GM23338 (cell line): ENCODE results near the gene LYST. TPM values are rescaled to one million over a fixed set of nuclear protein-coding genes. Genes with fewer than 3 reads are reported as not detected.

Experiments
- ATAC-seq: fragments of 200-7000 bp; cut with Tn5 transposase; 3 replicates; pipeline ENCODE4 v1.9.1; 2020
- DNase-seq: peaks from one replicate; pipeline ENCODE4 v3.0.0-alpha.2; 2015; ENCODE audit warnings: low spot score
- H2AFZ ChIP-seq: fragments of 200-600 bp; sonication (generic); 2 replicates; pipeline ENCODE4 v1.8.0; 2016; ENCODE audit warnings: antibody characterized with exemption, mild to moderate bottlenecking, moderate library complexity
- H3F3A ChIP-seq: fragments of 200-600 bp; sonication (generic); replicated peaks from 2 replicates; pipeline ENCODE4 v1.8.0; 2017; ENCODE audit warnings: antibody characterized with exemption, mixed run types, low read depth
- H3K27ac ChIP-seq: fragments of 200-600 bp; sonication (generic); 2 replicates; pipeline ENCODE4 v1.6.1; 2016; ENCODE audit warnings: low read depth
- H3K27me3 ChIP-seq: fragments of 200-600 bp; sonication (generic); 2 replicates; pipeline ENCODE4 v1.8.0; 2016; ENCODE audit warnings: mild to moderate bottlenecking, mixed run types, moderate library complexity; ENCODE audit not compliant: insufficient read depth
- H3K36me3 ChIP-seq: fragments of 200-600 bp; sonication (generic); 2 replicates; pipeline ENCODE4 v1.8.0; 2016; ENCODE audit warnings: mild to moderate bottlenecking; ENCODE audit not compliant: insufficient read depth
- H3K4me1 ChIP-seq: fragments of 200-600 bp; sonication (generic); 2 replicates; pipeline ENCODE4 v1.8.0; 2016; ENCODE audit warnings: mild to moderate bottlenecking, moderate library complexity; ENCODE audit not compliant: insufficient read depth
- H3K4me2 ChIP-seq: fragments of 200-600 bp; sonication (generic); 2 replicates; pipeline ENCODE4 v1.7.1; 2017; ENCODE audit warnings: mixed run types
- H3K4me3 ChIP-seq: fragments of 200-600 bp; sonication (generic); 2 replicates; pipeline ENCODE4 v1.6.1; 2016; ENCODE audit warnings: mixed run types
- H3K79me2 ChIP-seq: fragments of 200-600 bp; sonication (generic); replicated peaks from 2 replicates; pipeline ENCODE4 v1.8.0; 2017; ENCODE audit warnings: mild to moderate bottlenecking; ENCODE audit not compliant: insufficient read depth
- H3K9me2 ChIP-seq: fragments of 200-600 bp; sonication (generic); 2 replicates; pipeline ENCODE4 v1.8.0; 2017; ENCODE audit not compliant: insufficient read depth
- H4K20me1 ChIP-seq: fragments of 200-600 bp; sonication (generic); replicated peaks from 2 replicates; pipeline ENCODE4 v1.8.0; 2017; ENCODE audit warnings: mild to moderate bottlenecking; ENCODE audit not compliant: insufficient read depth
- H3K27ac Mint-ChIP-seq: 2 replicates; pipeline ENCODE4 v1.8.0; 2020; ENCODE audit warnings: inconsistent platforms, mild to moderate bottlenecking, moderate library complexity, mixed read lengths
- H3K27me3 Mint-ChIP-seq: 3 replicates; pipeline ENCODE4 v1.8.0; 2022; ENCODE audit warnings: low read depth, mild to moderate bottlenecking, moderate library complexity, mixed read lengths, inconsistent platforms; ENCODE audit not compliant: insufficient read depth, poor library complexity
- H3K36me3 Mint-ChIP-seq: 3 replicates; pipeline ENCODE4 v1.8.0; 2021; ENCODE audit warnings: low read depth, mild to moderate bottlenecking, inconsistent platforms, moderate library complexity, mixed read lengths
- H3K4me1 Mint-ChIP-seq: 3 replicates; pipeline ENCODE4 v1.8.0; 2020; ENCODE audit warnings: mild to moderate bottlenecking, inconsistent platforms, mixed read lengths
- H3K4me3 Mint-ChIP-seq: 3 replicates; pipeline ENCODE4 v1.8.0; 2021; ENCODE audit warnings: moderate library complexity, mild to moderate bottlenecking, inconsistent platforms, mixed read lengths
- H3K9me3 Mint-ChIP-seq: 3 replicates; pipeline ENCODE4 v1.8.0; 2020; ENCODE audit warnings: moderate library complexity, mild to moderate bottlenecking, inconsistent platforms, mixed read lengths
- CREB1 ChIP-seq: fragments of 250-450 bp; sonication (Bioruptor Pico); IDR thresholded peaks from 2 replicates; pipeline ENCODE4 v1.5.0; 2020; ENCODE audit warnings: low read depth, mild to moderate bottlenecking, moderate library complexity
- CTCF ChIP-seq, 2 experiments: fragments of 200-600 bp in 1 of 2; sonication (generic) in 1 of 2; conservative IDR thresholded peaks; 2 replicates each; pipeline versions ENCODE4 v1.5.1 to v1.6.1; 2016 to 2017; ENCODE audit warnings: antibody characterized with exemption in 2 of 2, low read depth in 2 of 2, mild to moderate bottlenecking in 2 of 2, moderate library complexity in 1 of 2
- ETS1 ChIP-seq: IDR thresholded peaks from 2 replicates; pipeline ENCODE4 v1.6.1; 2016; ENCODE audit warnings: antibody characterized with exemption
- EZH2phosphoT487 ChIP-seq: fragments of 200-600 bp; sonication (generic); IDR thresholded peaks from one replicate; pipeline ENCODE4 v1.8.1; 2018; ENCODE audit warnings: antibody characterized with exemption; ENCODE audit not compliant: unreplicated experiment
- JUNB ChIP-seq: IDR thresholded peaks from one replicate; pipeline ENCODE4 v1.6.1; 2016; ENCODE audit warnings: antibody characterized with exemption; ENCODE audit not compliant: unreplicated experiment
- NANOG ChIP-seq: IDR thresholded peaks from 2 replicates; pipeline ENCODE4 v1.6.1; 2016; ENCODE audit warnings: antibody characterized with exemption, borderline replicate concordance
- POLR2AphosphoS5 ChIP-seq: IDR thresholded peaks from 2 replicates; pipeline ENCODE4 v1.6.1; 2016; ENCODE audit warnings: antibody characterized with exemption, low read depth
- STAT1 ChIP-seq: IDR thresholded peaks from one replicate; pipeline ENCODE4 v1.6.1; 2016; ENCODE audit warnings: antibody characterized with exemption; ENCODE audit not compliant: unreplicated experiment
- ZNF331 ChIP-seq: fragments of 250-450 bp; sonication (Bioruptor Pico); IDR thresholded peaks from 2 replicates; pipeline ENCODE4 v1.5.0; 2020; ENCODE audit warnings: low read depth, mild to moderate bottlenecking, moderate library complexity
- polyA plus RNA-seq: library from polyadenylated mRNA; unstranded; fragments of >200 nt; fragmentation: Nextera tagmentation; extraction: Ambion mirVana; gene quantifications from 2 replicates; pipeline ENCODE4 v1.2.1, GENCODE V29; 2016
- total RNA-seq: library from RNA; depleted of rRNA; stranded (reverse); fragments of >200 nt; shearing (Covaris generic); gene quantifications from 2 replicates; pipeline ENCODE4 v1.2.3, GENCODE V29; 2014
- TF ChIP-seq, protein P1 (sequence below): IDR thresholded peaks from one replicate; pipeline ENCODE4 v1.6.1; 2018; ENCODE audit warnings: antibody characterized with exemption; ENCODE audit not compliant: unreplicated experiment

Gene LYST
- total and polyA plus RNA-seq, 2 experiments from 2014 or later, result 0.21 to 1.0 TPM

DNA sequence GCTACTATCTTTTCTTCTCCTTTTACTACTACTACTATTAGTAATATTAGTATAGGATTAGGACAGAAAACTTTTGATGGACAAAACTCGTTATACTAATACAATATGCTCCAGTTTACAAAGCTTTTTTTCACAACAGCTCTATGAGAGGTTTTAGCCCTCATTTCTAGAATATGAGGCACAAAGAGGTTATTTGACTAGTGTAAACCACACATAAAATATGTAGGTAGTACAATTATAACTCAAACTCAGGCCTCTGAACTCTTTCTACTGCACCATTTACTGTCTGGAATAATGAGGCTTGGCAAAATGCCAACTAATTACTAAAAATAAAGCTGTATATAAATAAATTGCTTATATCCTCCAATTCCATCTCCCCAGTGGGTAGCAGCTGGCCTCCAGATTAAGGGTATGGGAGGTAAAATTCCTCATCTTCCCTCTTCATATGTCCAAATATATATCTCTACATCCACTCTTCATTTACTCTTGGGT is 99.9 kb downstream of the LYST start:
- H2AFZ ChIP-seq, result no peak overlapping the region
- H4K20me1 ChIP-seq, result no peaks in the 10 kb centered on the region
- Mint-ChIP-seq H3K4me1 (no peaks in the 10 kb centered on the region), H3K36me3 (no peaks in the 10 kb centered on the region), H3K27me3 (peaks cover under 1% of the 10 kb centered on the region), H3K4me3 (no peak overlapping the region), H3K9me3 (no peaks in the 10 kb centered on the region), H3K27ac (no peak overlapping the region)
- H3K36me3 ChIP-seq, result no peaks in the 10 kb centered on the region
- no peak for DNase-seq
- no peaks in the 10 kb centered on the region for H3K79me2 ChIP-seq
- H3K9me2 ChIP-seq, result no peaks in the 10 kb centered on the region
- no peak for ATAC-seq
- H3K27ac ChIP-seq, result no peak overlapping the region
- no peak overlapping the region for H3K4me3 ChIP-seq
- no peak overlapping the region for H3K4me2 ChIP-seq
- no peaks in the 10 kb centered on the region for H3K27me3 ChIP-seq
- no peaks in the 10 kb centered on the region for H3F3A ChIP-seq
- TF ChIP-seq, protein P1, sequence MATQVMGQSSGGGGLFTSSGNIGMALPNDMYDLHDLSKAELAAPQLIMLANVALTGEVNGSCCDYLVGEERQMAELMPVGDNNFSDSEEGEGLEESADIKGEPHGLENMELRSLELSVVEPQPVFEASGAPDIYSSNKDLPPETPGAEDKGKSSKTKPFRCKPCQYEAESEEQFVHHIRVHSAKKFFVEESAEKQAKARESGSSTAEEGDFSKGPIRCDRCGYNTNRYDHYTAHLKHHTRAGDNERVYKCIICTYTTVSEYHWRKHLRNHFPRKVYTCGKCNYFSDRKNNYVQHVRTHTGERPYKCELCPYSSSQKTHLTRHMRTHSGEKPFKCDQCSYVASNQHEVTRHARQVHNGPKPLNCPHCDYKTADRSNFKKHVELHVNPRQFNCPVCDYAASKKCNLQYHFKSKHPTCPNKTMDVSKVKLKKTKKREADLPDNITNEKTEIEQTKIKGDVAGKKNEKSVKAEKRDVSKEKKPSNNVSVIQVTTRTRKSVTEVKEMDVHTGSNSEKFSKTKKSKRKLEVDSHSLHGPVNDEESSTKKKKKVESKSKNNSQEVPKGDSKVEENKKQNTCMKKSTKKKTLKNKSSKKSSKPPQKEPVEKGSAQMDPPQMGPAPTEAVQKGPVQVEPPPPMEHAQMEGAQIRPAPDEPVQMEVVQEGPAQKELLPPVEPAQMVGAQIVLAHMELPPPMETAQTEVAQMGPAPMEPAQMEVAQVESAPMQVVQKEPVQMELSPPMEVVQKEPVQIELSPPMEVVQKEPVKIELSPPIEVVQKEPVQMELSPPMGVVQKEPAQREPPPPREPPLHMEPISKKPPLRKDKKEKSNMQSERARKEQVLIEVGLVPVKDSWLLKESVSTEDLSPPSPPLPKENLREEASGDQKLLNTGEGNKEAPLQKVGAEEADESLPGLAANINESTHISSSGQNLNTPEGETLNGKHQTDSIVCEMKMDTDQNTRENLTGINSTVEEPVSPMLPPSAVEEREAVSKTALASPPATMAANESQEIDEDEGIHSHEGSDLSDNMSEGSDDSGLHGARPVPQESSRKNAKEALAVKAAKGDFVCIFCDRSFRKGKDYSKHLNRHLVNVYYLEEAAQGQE, result no peak
- TF ChIP-seq NANOG (no peak), EZH2phosphoT487 (no peak), CTCF (conservative IDR thresholded peaks at IDR 0.05; ENCODE audit: low read depth in 2 of 2) (no peak), CREB1 (no peak), STAT1 (no peak), ETS1 (no peak), JUNB (no peak), POLR2AphosphoS5 (no peak), ZNF331 (CRISPR knock-in tag) (no peak)
- no peaks in the 10 kb centered on the region for H3K4me1 ChIP-seq

DNA sequence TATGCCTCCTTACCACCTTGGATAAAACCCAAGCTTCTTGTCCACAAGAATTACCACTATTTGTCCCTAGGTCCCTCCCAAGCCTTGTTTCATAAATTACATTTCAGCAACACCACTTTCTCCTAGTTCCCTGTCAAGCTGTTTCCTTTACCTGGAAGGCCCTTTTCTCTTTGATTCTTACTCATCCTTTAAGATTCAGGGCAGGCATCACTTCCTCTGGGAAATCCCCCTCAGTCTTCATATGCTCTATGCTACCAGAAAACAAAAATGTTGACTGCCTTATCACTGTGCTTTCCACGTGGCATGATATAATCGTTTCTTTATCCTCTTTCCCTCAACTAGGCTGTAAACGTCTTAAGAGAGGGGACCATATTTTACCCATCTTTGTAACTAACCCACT is 102.7 kb downstream of the LYST start:
- Mint-ChIP-seq H3K4me1 (no peaks in the 10 kb centered on the region; the same call in 2 of the 3 replicates), H3K27me3 (no peaks in the 10 kb centered on the region), H3K9me3 (no peaks in the 10 kb centered on the region), H3K36me3 (no peaks in the 10 kb centered on the region), H3K4me3 (no peak overlapping the region), H3K27ac (no peak overlapping the region)
- no peaks in the 10 kb centered on the region for H3K4me1 ChIP-seq
- DNase-seq (no peak), ATAC-seq (no peak)
- H3K27ac ChIP-seq, result no peak overlapping the region
- no peaks in the 10 kb centered on the region for H3K36me3 ChIP-seq
- H3K4me2 ChIP-seq, result no peak overlapping the region
- H3K9me2 ChIP-seq, result no peaks in the 10 kb centered on the region
- H3K4me3 ChIP-seq, result no peak overlapping the region
- no peaks in the 10 kb centered on the region for H3K27me3 ChIP-seq
- no peaks in the 10 kb centered on the region for H4K20me1 ChIP-seq
- no peaks in the 10 kb centered on the region for H3K79me2 ChIP-seq
- no peak overlapping the region for H2AFZ ChIP-seq
- no peaks in the 10 kb centered on the region for H3F3A ChIP-seq
- TF ChIP-seq NANOG, result no peak
- TF ChIP-seq, protein P1, result no peak
